ENCODE measurements around the gene PHYHD1. TPM values are rescaled to one million over a fixed set of nuclear protein-coding genes. Genes with fewer than 3 reads are reported as not detected.

PHYHD1 gene
- total RNA-seq, 1 donor from 2014 or later: 23.6 TPM

DNA sequence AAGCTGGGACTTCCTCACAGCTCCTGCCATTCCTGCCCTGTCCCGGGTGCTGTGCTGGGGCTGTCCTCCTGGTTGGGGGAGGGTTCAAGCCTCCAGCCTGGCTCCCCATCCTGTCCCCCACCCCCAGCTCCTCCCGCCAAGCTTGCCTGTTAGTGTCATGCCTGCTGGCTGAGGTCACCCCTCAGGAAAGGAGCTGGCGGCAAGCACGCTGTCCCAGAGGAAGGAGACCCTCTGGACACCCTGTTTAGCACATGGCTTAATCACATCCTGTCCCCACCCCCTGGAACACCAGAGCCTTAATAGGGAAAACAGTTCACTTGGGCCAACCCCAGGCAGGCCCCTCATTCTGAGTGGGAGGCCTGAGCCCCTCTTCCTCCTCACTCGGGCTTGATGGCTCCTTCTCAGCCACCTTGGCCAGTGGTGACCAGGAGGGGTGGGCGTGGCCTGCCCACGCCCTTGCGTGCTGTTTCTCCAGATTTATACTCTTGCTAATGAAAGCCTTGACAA lies 9.2 kb upstream of the PHYHD1 start:
- peak overlapping the region; percentile 96 for H3K27ac ChIP-seq
- H3K4me3 ChIP-seq: peak overlapping the region in 1 of 2 donors; percentile 2
- DNase-seq (ENCODE audit: extremely low spot score in 2 of 2): no peak
- peak in 1 of 2 donors; percentile 52 for TF ChIP-seq POLR2AphosphoS5 (IDR thresholded peaks at IDR 0.05; ENCODE audit: insufficient read depth in 1 of 2, low read depth in 1 of 2)
- no peak for TF ChIP-seq POLR2A (IDR thresholded peaks at IDR 0.05)
- peaks cover 0 to 29% of the 10 kb centered on the region in 2 donors for H3K36me3 ChIP-seq
- intact Hi-C loops (cut with DNase I): no loop called here
- H3K9me3 ChIP-seq: no peaks in the 10 kb centered on the region
- peaks cover 76% of the 10 kb centered on the region for H3K4me1 ChIP-seq
- H3K27me3 ChIP-seq: no peaks in the 10 kb centered on the region

DNA sequence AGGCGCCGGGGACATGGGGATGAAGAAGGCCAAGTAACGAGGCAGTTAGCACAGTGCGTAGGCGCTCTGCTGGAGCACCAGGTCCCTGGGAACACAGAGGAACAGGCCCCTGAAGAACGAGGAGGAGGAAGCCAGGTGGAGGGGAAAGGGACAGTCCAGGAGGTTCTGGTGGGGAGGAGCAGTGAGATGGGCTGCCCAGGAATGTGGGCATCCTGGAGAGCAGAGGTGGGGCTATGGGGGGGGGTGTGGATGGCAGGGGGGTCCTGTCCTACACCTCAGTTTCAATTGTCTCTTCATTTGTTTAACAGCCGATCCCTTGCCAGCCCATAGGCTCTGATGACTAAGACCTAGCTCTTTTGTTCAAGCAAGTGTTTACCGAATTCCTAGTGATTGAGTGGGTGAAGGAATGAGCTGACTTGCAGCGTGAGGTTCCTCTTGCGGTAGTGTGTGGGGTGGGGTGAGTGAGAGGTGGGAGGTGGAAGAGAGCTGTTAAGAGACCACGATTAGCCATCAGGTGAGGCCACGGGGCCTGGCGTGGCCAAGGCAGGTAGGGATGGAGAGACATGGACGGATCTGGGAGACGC lies 8.4 kb upstream of the PHYHD1 start:
- intact Hi-C loops (cut with DNase I): no loop called here
- Histone ChIP-seq H3K4me3 (no peak overlapping the region), H3K36me3 (peaks cover 0 to 24% of the 10 kb centered on the region in 2 donors), H3K27me3 (no peaks in the 10 kb centered on the region), H3K9me3 (no peaks in the 10 kb centered on the region), H3K27ac (peak overlapping the region; percentile 96), H3K4me1 (peaks cover 84% of the 10 kb centered on the region)
- no peak for TF ChIP-seq POLR2A (IDR thresholded peaks at IDR 0.05)
- peak; percentile 9 to 47 for TF ChIP-seq POLR2AphosphoS5 (IDR thresholded peaks at IDR 0.05; ENCODE audit: insufficient read depth in 1 of 2, low read depth in 1 of 2)
- DNase-seq (ENCODE audit: extremely low spot score in 2 of 2): no peak

- Histone ChIP-seq H3K27ac (peak overlapping the region; percentile 96), H3K9me3 (no peaks in the 10 kb centered on the region), H3K4me3 (peak overlapping the region in 1 of 2 donors; percentile 2), H3K27me3 (no peaks in the 10 kb centered on the region), H3K4me1 (peaks cover 88% of the 10 kb centered on the region), H3K36me3 (peaks cover 0 to 23% of the 10 kb centered on the region in 2 donors)
- no peak for DNase-seq (ENCODE audit: extremely low spot score in 2 of 2)
- TF ChIP-seq, protein P1, sequence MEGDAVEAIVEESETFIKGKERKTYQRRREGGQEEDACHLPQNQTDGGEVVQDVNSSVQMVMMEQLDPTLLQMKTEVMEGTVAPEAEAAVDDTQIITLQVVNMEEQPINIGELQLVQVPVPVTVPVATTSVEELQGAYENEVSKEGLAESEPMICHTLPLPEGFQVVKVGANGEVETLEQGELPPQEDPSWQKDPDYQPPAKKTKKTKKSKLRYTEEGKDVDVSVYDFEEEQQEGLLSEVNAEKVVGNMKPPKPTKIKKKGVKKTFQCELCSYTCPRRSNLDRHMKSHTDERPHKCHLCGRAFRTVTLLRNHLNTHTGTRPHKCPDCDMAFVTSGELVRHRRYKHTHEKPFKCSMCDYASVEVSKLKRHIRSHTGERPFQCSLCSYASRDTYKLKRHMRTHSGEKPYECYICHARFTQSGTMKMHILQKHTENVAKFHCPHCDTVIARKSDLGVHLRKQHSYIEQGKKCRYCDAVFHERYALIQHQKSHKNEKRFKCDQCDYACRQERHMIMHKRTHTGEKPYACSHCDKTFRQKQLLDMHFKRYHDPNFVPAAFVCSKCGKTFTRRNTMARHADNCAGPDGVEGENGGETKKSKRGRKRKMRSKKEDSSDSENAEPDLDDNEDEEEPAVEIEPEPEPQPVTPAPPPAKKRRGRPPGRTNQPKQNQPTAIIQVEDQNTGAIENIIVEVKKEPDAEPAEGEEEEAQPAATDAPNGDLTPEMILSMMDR (IDR thresholded peaks at IDR 0.05): no peak
- TF ChIP-seq POLR2A (IDR thresholded peaks at IDR 0.05): no peak
- intact Hi-C loops (cut with DNase I): no loop called here
These were observed 7.5 kb upstream of the PHYHD1 start for GRCh38 chr9:128913048-128913900.

DNA sequence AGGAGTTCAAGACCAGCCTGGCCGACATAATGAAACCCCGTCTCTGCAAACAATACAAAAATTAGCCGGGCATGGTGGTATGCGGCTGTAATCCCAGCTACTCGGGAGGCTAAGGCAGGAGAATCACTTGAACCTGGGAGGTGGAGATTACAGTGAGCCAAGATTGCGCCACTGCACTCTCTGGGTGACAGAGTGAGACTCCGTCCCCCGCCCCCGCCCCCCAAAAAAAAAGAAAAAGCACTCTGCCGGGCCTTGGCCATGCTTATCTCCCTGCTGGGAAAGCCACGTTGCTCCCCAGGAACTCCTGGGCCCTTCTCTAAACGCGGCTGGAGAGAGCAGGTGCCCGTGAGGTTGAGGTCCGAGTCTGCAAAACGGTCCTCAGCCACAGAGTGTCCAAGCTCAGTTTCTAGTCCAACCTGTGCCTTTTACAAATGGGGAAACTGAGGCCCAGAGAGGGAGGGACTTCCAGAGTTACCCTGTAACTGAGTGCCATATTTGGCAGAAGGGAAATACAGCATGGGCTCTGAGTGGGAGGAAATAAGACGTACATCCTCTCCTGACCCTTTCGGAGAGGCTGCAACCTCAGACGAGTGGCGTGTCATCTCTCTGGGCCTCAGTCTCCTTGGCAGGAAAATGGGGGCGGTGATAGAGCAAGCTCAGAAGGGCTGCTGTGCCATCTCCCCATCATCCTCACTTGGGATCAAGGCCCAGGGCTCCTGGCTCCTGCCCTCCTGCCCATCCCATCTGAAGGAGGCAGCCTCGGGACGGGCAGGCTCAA lies 6.6 kb upstream of the PHYHD1 start:
- no peaks in the 10 kb centered on the region for H3K27me3 ChIP-seq
- H3K36me3 ChIP-seq: peaks cover 0 to 19% of the 10 kb centered on the region in 2 donors
- no peak overlapping the region for H3K4me3 ChIP-seq
- peaks cover 91% of the 10 kb centered on the region for H3K4me1 ChIP-seq
- TF ChIP-seq, protein P1 (IDR thresholded peaks at IDR 0.05): no peak
- TF ChIP-seq POLR2A (IDR thresholded peaks at IDR 0.05): no peak
- TF ChIP-seq POLR2AphosphoS5 (IDR thresholded peaks at IDR 0.05; ENCODE audit: insufficient read depth in 1 of 2, low read depth in 1 of 2): no peak
- H3K9me3 ChIP-seq: no peaks in the 10 kb centered on the region
- intact Hi-C loops (cut with DNase I): no loop called here
- H3K27ac ChIP-seq: peak overlapping the region; percentile 96
- no peak for DNase-seq (ENCODE audit: extremely low spot score in 2 of 2)

DNA sequence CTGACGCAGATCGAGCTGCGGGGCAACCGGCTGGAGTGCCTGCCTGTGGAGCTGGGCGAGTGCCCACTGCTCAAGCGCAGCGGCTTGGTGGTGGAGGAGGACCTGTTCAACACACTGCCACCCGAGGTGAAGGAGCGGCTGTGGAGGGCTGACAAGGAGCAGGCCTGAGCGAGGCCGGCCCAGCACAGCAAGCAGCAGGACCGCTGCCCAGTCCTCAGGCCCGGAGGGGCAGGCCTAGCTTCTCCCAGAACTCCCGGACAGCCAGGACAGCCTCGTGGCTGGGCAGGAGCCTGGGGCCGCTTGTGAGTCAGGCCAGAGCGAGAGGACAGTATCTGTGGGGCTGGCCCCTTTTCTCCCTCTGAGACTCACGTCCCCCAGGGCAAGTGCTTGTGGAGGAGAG lies 4.6 kb upstream of the PHYHD1 start:
- H3K27ac ChIP-seq: peak overlapping the region; percentile 96
- no peaks in the 10 kb centered on the region for H3K27me3 ChIP-seq
- peaks cover 0 to 13% of the 10 kb centered on the region in 2 donors for H3K36me3 ChIP-seq
- TF ChIP-seq POLR2A (IDR thresholded peaks at IDR 0.05) (no peak), POLR2AphosphoS5 (IDR thresholded peaks at IDR 0.05; ENCODE audit: insufficient read depth in 1 of 2, low read depth in 1 of 2) (peak in 1 of 2 donors; percentile 24)
- no peak overlapping the region for H3K4me3 ChIP-seq
- peaks cover 91% of the 10 kb centered on the region for H3K4me1 ChIP-seq
- no peak for DNase-seq (ENCODE audit: extremely low spot score in 2 of 2)
- intact Hi-C loops (cut with DNase I): no loop called here
- no peaks in the 10 kb centered on the region for H3K9me3 ChIP-seq

- Histone ChIP-seq H3K36me3 (peaks cover 0 to 13% of the 10 kb centered on the region in 2 donors), H3K4me3 (no peak overlapping the region), H3K27me3 (no peaks in the 10 kb centered on the region), H3K27ac (peak overlapping the region; percentile 96), H3K4me1 (peaks cover 91% of the 10 kb centered on the region), H3K9me3 (no peaks in the 10 kb centered on the region)
- no peak for DNase-seq (ENCODE audit: extremely low spot score in 2 of 2)
- intact Hi-C loops (cut with DNase I): no loop called here
- TF ChIP-seq POLR2AphosphoS5 (IDR thresholded peaks at IDR 0.05; ENCODE audit: insufficient read depth in 1 of 2, low read depth in 1 of 2): no peak
- TF ChIP-seq POLR2A (IDR thresholded peaks at IDR 0.05): no peak
- TF ChIP-seq, protein P1 (IDR thresholded peaks at IDR 0.05): no peak
These were observed 4.0 kb upstream of the PHYHD1 start for GRCh38 chr9:128916745-128917144.
